NCI-H82 treated with DMSO at 0.1 percent for 48 hours (cell line): ENCODE results near the gene PFDN2.

Source experiments
- DNase-seq: peaks from one replicate; lab custom pipeline; 2025; ENCODE audit not compliant: unreplicated experiment; lab: John Stamatoyannopoulos, UW

The PFDN2 gene, protein sequence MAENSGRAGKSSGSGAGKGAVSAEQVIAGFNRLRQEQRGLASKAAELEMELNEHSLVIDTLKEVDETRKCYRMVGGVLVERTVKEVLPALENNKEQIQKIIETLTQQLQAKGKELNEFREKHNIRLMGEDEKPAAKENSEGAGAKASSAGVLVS

GRCh38 chr1:161117759-161118581 is at the start of gene PFDN2, which contains the start of gene NIT1:
PFDN2 (minus strand) TSS chr1:161118037; CDS start chr1:161118026, 11 bp downstream.
NIT1 (plus strand) TSS chr1:161118105; CDS start chr1:161118177, 72 bp downstream.
- DNase-seq, result peak; percentile 51

- no peak for DNase-seq
Observed at GRCh38 chr1:161166669-161167548, 49.1 kb upstream of the PFDN2 start.

DNA sequence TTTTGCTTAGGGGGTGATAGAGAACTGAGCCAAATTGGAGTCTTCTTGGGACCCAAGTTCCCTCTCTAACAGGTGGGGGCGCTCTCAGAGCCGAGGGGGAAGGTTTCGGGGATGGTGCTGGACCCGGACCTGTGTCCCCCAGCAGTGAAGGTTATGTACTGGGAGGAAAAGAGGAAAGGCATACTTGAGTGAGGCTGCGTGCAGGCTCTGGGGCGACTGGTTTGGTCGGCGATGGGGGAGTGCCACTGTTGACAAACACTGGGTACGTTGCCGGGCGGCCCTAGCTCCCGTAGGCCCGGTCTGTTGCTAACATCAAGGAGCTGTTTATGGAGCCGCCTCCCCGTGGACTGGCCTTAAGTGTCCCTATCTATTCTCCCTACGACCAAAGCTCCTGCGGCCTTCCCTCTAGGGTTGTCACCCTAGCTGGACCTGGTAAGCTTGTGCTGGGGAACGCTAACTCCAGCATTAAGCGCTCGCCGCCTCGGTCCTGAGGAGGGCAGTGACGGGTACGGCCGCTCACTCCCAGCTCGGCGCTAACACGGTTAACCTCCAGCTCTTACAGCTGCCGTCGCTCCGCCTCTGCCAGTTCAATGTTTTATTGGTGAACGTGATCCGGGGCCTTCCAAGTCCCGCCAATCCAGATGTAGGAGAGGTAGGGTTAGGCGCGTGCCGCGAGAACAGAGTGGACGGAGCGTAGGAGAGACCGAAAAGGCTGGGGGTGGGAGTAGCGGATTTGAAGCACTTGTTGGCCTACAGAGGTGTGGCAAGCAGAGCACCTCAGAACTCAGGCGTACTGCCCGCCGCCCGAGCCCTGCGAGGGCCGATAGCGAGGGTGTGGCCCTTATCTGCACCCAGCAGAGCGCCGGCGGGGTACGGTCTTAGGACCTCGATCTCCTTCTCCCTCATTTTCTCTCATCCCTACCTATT is 48.2 kb upstream of the PFDN2 start, which contains the start of gene PPOX:
Gene PPOX, plus strand, starts transcription at position 685 of the 927 bp plus-strand sequence. CDS start 422 bp downstream, outside the sequence.
- peak; percentile 99 for DNase-seq

DNA sequence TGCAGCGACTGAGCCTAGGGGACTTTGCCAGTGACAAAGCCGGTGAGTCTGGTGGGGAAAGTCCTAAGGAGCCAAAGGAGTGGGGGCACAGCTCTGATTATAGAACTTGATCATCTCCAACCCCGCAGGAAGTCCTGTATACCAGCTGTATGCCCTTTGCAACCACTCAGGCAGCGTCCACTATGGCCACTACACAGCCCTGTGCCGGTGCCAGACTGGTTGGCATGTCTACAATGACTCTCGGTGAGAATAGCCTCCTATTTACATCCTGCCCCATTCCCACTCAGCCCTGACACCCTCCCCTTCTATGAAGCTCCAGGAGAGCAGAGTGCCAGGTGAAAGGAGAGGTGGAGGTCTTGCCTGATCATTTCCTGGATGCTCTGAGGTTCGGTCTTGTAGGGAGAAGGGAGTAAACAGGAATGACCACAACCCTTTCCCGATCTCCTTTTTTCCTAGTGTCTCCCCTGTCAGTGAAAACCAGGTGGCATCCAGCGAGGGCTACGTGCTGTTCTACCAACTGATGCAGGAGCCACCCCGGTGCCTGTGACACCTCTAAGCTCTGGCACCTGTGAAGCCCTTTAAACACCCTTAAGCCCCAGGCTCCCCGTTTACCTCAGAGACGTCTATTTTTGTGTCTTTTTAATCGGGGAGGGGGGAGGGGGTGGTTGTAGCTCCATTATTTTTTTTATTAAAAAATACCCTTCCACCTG is 47.2 kb upstream of the PFDN2 start:
- no peak for DNase-seq

DNA sequence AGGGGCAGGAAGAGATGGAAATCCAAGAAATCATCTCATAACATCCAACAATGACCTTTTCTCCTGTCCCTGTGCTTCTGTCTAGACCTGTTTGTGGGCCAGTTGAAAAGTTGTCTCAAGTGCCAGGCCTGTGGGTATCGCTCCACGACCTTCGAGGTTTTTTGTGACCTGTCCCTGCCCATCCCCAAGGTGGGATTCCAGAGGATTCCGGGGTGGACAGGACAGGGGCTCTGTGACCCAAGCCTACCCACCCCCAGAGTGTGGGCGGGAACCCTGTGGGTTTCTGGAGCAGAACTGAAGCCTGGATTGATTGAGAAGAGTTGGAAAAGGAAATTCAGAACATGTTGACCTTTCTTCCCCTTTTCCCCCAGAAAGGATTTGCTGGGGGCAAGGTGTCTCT is 46.0 kb upstream of the PFDN2 start:
- DNase-seq, result no peak

DNA sequence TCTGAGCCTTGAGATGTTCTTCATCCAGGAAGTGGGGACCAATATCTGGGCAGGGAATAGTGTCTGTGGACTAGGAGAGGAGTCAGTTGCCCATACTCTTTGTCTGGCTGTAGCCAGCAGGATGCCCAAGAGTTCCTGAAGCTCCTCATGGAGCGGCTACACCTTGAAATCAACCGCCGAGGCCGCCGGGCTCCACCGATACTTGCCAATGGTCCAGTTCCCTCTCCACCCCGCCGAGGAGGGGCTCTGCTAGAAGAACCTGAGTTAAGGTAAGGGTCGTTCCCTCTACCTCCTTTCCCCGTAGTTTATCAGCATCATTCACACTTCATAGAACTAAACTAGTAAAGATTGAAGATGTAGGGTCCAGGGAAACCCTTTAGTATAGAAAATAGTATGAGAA is 45.0 kb upstream of the PFDN2 start:
- no peak for DNase-seq

GRCh38 chr1:161162052-161162451 is 44.2 kb upstream of the PFDN2 start:
- no peak for DNase-seq

GRCh38 chr1:161161652-161162051 is 43.8 kb upstream of the PFDN2 start:
- no peak for DNase-seq

DNA sequence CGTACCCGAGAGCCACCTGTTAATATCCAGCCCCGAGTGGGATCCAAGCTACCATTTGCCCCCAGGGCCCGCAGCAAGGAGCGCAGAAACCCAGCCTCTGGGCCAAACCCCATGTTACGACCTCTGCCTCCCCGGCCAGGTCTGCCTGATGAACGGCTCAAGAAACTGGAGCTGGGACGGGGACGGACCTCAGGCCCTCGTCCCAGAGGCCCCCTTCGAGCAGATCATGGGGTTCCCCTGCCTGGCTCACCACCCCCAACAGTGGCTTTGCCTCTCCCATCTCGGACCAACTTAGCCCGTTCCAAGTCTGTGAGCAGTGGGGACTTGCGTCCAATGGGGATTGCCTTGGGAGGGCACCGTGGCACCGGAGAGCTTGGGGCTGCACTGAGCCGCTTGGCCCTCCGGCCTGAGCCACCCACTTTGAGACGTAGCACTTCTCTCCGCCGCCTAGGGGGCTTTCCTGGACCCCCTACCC is 42.9 kb upstream of the PFDN2 start:
- DNase-seq, result no peak

- DNase-seq, result no peak
Observed at GRCh38 chr1:161159913-161160243, 42.0 kb upstream of the PFDN2 start.

GRCh38 chr1:161159087-161159912 is 41.5 kb upstream of the PFDN2 start, which contains the start of gene USP21:
USP21 (plus strand) TSS chr1:161159500; CDS start chr1:161160641, 1,141 bp downstream.
- peak; percentile 89 for DNase-seq

DNA sequence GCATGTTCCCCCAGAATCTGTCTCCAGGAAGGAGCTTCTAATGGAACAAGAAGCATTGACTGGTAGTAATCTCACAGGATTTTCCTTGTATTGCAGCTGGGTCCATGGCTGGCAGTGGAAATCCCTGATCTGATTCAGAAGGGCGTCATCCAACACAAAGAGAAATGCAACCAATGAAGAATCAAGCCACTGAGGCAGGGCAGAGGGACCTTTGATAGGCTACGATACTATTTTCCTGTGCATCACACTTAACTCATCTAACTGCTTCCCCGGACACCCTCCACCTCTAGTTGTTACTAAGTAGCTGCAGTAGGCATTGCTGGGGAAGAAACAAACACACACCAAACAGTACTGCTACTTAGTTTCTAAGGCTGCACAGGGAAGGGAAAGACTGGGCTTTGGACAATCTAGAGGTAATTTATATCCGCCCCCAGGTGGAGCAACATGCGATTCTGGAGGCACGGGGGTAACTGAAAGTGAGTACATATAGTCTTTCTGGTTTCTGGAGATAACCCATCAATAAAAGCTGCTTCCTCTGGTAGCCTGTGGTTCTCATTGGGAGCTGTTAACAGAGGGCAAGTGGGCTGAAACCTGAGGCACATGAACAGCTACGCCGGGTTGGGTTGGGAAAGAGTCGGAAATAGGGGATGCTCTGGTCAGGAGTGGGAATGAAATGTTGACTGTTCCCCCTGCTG is 40.6 kb upstream of the PFDN2 start:
- no peak for DNase-seq

- DNase-seq, result no peak
Observed at GRCh38 chr1:161157867-161158266, 40.0 kb upstream of the PFDN2 start.

- peak; percentile 85 for DNase-seq
Observed at GRCh38 chr1:161153682-161154337, 36.0 kb upstream of the PFDN2 start, which contains the start of gene UFC1. UFC1 (plus strand) TSS chr1:161153978; CDS start chr1:161153998, 20 bp downstream.

DNA sequence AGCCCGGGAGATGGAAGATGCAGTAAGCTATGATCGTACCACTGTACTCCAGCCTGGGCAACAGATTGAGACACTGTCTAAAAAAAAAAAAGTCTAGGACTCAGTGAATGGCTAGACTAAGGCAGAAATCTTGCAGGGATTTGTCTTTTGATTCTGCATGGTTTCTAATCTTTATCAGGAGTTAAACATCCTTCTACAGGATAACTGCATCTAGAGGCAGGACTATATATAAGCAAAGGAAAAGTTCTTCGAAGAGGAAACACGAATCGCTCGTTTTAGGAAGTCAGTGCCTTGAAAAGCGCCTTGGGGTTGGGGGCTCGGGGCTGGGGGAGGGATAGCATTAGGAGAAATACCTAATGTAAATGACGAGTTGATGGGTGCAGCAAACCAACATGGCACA is 35.3 kb upstream of the PFDN2 start:
- no peak for DNase-seq

- DNase-seq, result no peak
Observed at GRCh38 chr1:161145832-161146231, 28.0 kb upstream of the PFDN2 start.

GRCh38 chr1:161140755-161141400 is 23.0 kb upstream of the PFDN2 start:
- DNase-seq, result no peak
